HG03095 (cell line): ENCODE measurements around the gene MAP4K2.

Experiments
- ATAC-seq: cut with Tn5 transposase; IDR thresholded peaks from one replicate; pipeline ENCODE4 v1.9.1; 2021; ENCODE audit warnings: moderate library complexity; ENCODE audit not compliant: unreplicated experiment

Gene MAP4K2

DNA sequence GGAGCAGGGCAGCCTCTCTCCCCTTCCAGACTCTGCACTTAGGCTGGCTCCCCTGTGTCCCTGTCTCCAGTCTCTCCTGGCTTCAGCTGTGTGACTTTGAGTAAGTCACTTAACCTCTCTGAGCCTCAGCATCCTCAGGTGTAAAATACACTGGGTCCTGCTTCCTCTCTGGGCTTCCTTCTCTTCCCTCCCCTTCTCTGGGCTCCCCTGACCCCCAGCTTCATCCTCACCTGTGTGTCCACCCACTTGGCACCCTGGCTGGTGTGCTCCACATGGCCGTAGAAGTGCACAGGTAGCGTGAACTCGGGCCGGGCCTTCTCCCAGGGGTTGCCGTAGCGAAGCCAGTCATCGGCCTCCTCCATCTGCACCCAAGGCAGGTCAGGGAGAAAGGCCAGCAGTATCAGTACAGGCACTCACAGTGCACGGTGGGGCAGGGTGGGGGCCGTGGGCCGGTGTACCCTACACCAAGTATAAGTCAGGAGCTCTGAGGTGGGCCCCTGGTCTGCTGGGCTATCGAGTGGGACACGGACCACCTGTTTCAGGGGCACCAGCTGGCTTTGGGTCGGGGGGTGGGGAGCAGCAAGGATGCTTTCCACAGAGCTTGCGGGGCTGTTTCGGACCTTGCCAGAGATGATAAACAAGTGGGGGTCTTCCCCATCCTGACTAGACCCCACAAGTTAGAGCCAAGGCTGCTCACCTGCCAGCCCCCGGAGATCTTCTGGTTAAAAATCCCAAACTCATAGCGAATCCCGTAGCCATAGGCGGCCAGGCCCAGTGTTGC lies 45.3 kb downstream of the MAP4K2 start:
- ATAC-seq: no peak

DNA sequence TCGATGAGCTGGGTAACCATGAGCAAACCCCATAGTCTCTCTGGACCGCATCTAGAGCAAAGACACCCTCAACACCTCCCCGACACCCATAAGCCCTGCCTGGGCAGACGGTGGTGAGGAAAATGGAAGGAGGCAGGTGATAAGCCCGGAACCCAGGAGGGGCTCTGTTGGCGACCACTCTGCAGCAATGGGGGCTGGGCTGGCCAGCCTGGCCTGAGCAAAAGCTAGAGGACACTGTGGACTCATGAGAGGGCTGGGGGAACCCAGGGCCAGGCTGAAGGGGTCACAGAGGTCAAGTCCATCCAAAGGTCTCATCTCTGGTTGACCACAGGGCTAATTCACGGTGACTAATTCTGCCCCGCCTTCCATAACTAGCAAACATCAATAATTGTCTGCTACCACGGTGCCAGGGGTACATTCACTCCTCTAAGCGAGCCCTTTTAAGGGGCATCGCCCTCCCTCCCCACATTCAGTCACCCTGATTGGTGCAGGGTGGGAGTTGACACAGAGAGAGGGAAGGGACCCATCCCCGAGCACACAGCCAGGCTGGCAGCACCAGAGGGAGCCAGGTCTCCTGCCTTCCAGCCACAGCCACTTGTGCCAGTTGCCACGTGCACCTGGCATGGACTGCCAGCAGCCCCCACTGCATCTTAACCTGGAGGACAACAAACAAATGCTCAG lies 47.2 kb downstream of the MAP4K2 start:
- ATAC-seq: no peak

- ATAC-seq: no peak
Measured at GRCh38 chr11:64754919-64755662, 47.9 kb downstream of the MAP4K2 start.

GRCh38 chr11:64754124-64754918 lies 48.7 kb downstream of the MAP4K2 start:
- ATAC-seq: no peak

DNA sequence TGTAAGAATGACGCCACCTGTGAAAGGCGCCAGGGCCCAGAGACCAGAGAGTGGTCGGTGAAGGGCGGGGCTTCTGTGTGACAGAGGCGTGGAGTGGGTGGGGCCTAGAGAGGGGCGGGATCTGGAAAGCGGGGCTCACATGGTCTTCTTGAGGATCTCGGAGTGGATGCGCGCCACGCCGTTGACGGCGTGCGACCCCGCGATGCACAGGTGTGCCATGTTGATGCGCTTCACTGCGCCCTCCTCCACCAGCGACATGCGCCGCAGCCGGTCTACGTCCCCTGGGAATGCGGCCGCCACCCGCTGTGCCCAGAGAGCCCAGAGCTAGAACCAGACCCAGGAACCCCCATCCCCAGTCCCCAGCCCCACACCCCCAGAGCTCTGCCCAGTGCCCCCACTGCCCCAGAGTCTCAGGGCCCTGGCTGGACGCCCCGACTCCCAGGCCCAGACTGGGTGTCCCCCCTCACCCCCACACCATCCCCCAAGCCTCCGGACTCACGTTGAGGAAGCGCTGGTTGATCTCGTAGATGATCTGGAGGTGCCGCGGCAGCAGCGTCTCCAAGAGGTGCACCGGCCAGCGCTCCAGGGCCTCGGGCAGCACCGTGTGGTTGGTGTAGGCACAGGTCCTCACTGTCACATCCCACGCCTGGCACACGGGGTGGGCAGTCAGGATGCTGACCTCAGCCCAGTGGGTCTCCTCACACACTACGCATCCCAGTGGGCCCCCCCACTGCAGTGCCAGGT lies 49.5 kb downstream of the MAP4K2 start:
- no peak for ATAC-seq

DNA sequence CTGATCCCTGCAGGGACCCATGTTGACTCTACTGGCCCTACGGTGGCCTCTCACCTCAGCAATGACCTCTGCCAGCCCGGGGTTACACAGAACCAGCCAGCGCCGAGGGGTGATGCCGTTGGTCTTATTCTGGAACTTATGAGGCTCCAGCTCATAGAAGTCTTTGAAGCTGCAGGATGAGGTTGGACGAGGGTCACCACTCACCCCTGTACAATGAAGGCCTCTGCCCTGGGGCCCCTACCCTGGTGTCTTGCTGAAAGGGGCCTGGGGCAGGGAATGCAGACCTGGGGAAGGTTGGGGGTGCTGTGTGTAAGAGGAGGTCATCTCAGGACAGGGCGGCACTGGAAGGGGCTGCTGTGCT lies 50.0 kb downstream of the MAP4K2 start:
- ATAC-seq: no peak

DNA sequence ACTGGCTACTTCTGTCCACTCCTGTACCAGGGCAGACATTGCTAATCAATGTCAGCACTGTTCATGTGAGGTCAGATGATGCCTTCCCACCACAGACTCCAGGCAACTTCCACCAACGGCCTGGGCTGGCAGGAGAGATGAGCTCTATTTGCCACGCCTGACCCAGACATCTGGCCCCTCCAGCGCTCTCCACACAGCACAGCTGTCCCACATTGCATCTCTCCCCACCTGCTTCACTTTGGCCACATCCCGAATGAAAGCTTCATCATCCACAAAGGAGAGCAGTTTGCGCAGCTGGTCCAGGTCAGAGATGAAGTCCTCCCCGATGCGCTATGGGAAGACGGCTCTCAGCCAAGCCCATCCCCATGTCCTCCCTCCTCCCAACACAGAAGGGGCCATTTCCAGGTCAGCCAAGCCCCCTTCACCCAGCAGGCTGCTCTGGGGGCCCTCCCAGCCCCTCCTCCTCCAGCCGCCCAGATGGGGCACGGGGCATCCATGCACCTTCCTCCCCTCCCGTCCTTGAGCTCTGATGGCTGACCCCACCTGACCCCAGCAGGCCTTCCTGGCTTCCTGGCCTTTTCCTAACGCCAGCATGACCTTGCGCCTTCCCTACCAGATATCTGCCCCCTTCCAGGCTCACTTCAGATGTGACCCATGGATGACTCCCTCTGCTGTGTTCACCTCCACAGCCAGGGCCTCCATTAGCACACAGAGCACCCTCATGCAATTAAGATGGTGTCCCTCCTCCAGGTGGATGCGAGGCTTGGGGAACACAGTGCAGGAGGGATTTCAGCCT lies 50.6 kb downstream of the MAP4K2 start:
- no peak for ATAC-seq

DNA sequence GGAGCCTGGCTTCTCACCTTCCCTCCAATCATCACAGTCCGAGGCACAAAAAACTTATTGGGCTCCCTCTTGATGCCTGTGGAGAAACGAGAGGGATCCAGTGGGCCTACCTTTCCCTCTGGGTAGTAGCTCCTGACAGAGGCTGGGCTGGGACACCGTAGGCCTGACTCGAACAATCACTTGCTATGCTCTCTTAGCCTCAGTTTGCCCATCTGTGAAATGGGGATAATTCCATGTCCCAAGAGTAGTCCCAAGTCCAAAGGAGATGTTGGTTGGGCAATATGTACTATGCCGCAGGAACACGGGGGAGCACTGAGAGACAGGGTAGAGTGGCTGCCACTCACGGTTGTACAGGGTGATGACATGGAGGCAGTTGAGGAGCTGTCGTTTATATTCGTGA lies 51.4 kb downstream of the MAP4K2 start:
- no peak for ATAC-seq

GRCh38 chr11:64751136-64751535 lies 51.9 kb downstream of the MAP4K2 start:
- ATAC-seq: no peak

DNA sequence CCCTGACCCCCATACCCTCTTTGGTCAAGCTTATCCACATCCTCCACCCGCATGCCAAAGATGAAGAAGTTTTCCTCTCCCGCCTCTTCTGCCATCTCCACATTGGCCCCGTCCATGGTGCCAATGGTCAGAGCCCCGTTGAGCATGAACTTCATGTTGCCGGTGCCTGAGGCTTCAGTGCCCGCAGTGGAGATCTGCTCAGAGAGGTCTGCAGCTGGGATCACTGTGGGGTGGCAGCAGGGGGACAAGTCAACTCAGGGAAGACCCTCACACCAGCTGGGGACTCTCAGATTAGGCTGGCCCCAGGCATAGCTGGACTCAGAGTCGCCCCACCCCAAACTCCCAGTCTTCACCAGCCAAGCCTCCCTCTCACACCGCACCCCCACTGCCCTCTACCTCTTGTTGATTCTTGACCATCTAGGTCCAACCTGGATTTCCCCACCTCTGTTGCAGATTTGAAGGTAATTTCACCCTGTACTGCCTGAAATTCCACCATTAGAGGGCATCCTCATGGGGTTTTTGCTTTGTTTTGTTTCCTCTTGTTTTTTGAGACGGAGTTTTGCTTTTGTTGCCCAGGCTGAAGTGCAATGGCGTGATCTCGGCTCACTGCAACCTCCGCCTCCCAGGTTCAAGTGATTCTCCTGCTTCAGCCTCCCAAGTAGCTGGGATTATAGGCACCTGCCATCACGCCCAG lies 52.5 kb downstream of the MAP4K2 start:
- ATAC-seq: no peak

DNA sequence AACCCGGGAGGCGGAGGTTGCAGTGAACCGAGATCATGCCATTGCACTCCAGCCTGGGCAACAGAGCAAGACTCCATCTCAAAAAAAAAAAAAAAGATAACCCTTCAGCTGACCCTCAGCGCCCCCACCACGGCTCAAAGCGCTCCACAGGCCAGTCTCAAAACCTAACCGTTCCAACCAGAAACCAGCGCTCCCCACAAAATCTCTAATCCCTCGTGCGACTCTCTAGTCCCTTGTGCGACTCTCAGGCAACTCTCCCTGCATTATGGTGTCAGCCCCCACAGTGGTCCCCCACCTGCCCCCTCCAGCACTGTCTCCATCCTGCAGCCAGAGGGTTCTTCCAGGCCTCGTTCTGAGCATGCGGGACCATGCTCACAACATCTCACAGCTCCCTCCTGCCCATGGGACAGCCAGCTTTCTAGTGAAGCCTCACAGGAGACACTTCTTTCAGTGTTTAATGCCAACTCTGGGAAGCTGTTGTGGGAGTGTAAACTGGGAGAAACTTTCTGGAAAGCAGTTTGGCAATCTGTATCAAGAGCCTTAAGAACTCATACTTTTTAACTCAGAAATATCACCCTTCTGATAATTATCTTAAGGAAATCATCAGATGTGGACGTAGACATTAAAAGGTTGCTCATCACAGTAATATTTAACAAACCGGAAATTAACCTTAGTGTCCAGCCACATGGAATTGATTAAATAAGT lies 54.9 kb downstream of the MAP4K2 start:
- ATAC-seq: no peak

DNA sequence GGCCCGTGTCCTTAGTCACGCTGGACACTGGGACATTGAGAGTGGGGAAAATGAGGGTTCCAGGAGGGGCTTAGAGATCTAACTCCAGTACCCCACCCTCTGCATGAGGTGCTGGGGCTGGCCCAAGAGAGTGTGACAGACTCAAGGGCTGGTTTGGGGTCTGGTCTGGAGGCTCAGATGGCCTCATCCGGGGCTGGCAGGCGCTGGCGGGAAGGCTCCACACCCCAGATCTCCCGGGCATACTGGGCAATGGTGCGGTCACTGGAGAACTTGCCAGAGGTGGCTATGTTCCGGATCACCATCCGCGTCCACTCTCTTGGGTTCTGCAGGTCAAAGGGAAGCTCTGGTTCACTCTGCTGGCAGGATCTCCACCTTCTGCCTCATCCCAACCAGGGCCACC lies 56.5 kb downstream of the MAP4K2 start:
- ATAC-seq: no peak

- ATAC-seq: no peak
Measured at GRCh38 chr11:64745521-64746328, 57.3 kb downstream of the MAP4K2 start.

GRCh38 chr11:64745189-64745520 lies 57.9 kb downstream of the MAP4K2 start:
- no peak for ATAC-seq

GRCh38 chr11:64744544-64745188 lies 58.3 kb downstream of the MAP4K2 start:
- no peak for ATAC-seq

- ATAC-seq: no peak
Measured at GRCh38 chr11:64743591-64744543, 59.1 kb downstream of the MAP4K2 start, which contains the start of gene RASGRP2. Gene RASGRP2, minus strand, starts transcription at chr11:64744142. Its CDS starts 1,276 bp downstream, at chr11:64742866.
